GM19468 (cell line): ENCODE data around the gene IGFBPL1.
A peak's percentile ranks its signal among the peaks of the same experiment; 100 is the strongest.
"Not testable (repeated sequence)": the region's sequence is repeated elsewhere in the genome, so short reads cannot be mapped to it uniquely, and the experiment has no call there.

Experiments used
- ATAC-seq: cut with Tn5 transposase; IDR thresholded peaks from one replicate; pipeline ENCODE4 v1.9.1; 2021; ENCODE audit warnings: mild to moderate bottlenecking, moderate library complexity, moderate number of reproducible peaks; ENCODE audit not compliant: unreplicated experiment; ENCODE audit errors: extremely low read depth

The IGFBPL1 gene

GRCh38 chr9:38382141-38382540 lies 42.1 kb downstream of the IGFBPL1 start:
- ATAC-seq, result no peak

GRCh38 chr9:38380872-38381534 lies 43.3 kb downstream of the IGFBPL1 start:
- no peak for ATAC-seq

GRCh38 chr9:38380230-38380871 lies 43.9 kb downstream of the IGFBPL1 start:
- no peak for ATAC-seq

GRCh38 chr9:38377336-38378083 lies 46.7 kb downstream of the IGFBPL1 start:
- ATAC-seq, result not testable (repeated sequence)

GRCh38 chr9:38376021-38376670 lies 48.1 kb downstream of the IGFBPL1 start:
- ATAC-seq, result no peak

- ATAC-seq, result no peak
These were observed 48.7 kb downstream of the IGFBPL1 start for GRCh38 chr9:38375572-38375963.

GRCh38 chr9:38374847-38375571 lies 49.2 kb downstream of the IGFBPL1 start:
- ATAC-seq, result no peak

GRCh38 chr9:38373679-38374078 lies 50.6 kb downstream of the IGFBPL1 start:
- no peak for ATAC-seq

- no peak for ATAC-seq
These were observed 51.3 kb downstream of the IGFBPL1 start for GRCh38 chr9:38372762-38373619.

GRCh38 chr9:38371495-38371894 lies 52.8 kb downstream of the IGFBPL1 start:
- peak; percentile 35 for ATAC-seq

- no peak for ATAC-seq
These were observed 54.1 kb downstream of the IGFBPL1 start for GRCh38 chr9:38370176-38370575.

- no peak for ATAC-seq
These were observed 55.5 kb downstream of the IGFBPL1 start for GRCh38 chr9:38368731-38369130.

- no peak for ATAC-seq
These were observed 56.4 kb downstream of the IGFBPL1 start for GRCh38 chr9:38367898-38368297.

- no peak for ATAC-seq
These were observed 60.7 kb downstream of the IGFBPL1 start for GRCh38 chr9:38363589-38363925.

GRCh38 chr9:38362852-38363588 lies 61.2 kb downstream of the IGFBPL1 start:
- ATAC-seq, result peak; percentile 35

- ATAC-seq, result no peak
These were observed 62.8 kb downstream of the IGFBPL1 start for GRCh38 chr9:38361473-38361850.

GRCh38 chr9:38360839-38361472 lies 63.3 kb downstream of the IGFBPL1 start:
- ATAC-seq, result no peak

- ATAC-seq, result no peak
These were observed 64.4 kb downstream of the IGFBPL1 start for GRCh38 chr9:38359689-38360385.
